Measurements from ENCODE around the gene NFX1.
"Not testable (repeated sequence)": the region's sequence is repeated elsewhere in the genome, so short reads cannot be mapped to it uniquely, and the experiment has no call there.

The NFX1 gene

DNA sequence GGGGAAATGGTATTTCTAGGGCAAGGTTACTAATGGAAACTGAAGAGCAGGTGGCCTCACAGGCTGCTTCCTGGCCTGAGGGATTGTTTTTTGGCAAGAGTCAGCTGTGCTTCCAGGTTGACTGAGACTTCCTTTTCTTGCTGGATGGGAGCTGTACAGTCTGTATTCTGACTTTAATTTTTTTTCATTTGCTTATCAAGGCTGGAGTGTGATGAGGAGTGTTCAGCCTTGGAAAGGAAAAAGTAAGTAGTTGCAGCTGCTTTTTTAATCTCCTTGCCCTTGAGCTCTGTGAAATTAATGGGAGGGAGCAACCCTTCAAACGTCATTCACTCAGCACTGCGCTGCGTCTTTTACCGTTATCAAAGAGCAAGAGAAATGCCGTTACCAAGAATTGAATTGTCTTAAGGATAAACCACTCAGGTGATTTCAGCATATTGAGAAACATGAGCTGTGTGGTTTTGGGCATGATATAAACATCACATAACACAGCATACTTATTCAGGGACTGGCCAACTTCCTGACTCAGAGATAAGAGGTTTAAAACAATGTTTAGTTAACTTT, 64.4 kb downstream of the NFX1 start:
- no peak for DNase-seq (ENCODE audit: low read depth in 2 of 2, low spot score in 1 of 2)

DNA sequence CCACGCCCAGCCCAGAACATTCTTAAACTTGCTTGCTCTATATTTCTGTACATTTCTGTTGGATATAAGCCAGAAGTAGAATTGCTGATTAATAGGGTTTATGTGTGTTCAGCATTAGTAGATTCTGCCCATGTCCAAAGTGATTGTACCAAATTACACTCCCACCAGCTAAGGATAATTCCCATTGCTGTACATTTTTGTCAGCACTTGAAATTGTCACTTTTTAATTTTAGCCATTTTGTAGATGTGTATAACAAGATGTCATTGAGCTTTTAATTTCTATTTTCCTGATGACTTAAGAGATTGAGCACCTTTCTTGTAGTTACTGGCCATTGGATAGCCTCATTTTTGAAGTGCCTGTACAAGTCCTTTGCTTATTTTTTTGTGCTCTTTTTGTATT, 65.6 kb downstream of the NFX1 start:
- DNase-seq (ENCODE audit: low read depth in 2 of 2, low spot score in 1 of 2): no peak

DNA sequence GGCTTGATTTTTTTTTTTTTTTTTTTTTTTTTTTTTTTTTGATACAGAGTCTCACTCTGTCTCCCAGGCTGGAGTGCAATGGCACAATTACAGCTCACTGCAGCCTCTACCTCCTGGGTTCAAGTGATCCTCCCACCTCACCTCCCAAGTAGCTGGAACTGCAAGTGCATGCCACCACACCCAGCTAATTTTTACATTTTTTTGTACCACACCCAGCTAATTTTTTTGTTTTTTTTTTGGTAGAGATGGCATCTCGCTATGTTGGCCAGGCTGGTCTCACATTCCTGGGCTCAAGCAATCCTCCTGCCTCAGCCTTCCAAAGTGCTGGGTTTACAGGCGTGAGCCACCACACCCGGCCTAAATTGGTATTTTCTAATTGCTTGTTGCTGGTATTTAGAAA, 68.3 kb downstream of the NFX1 start:
- not testable (repeated sequence) for DNase-seq (ENCODE audit: low read depth in 2 of 2, low spot score in 1 of 2)

DNA sequence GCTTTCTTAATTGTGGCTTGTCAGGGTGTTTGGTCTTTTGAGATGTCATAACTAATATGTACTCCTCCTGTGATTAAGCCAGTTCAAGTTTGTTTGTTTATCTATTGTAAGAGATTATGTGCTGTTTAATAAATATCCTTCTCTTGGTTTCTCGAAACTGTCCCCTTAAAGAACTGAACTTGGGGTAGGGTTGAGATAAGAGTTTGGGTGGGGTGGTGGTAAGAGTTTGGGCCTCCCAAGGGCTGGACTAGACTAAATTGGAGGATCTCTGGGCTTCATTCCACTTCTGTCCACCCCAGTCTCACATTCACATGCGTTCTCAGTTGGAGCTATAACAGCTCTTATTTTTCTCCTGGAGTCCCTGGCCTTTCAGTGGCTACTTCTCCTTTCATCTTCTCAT, 73.8 kb downstream of the NFX1 start:
- DNase-seq (ENCODE audit: low read depth in 2 of 2, low spot score in 1 of 2): no peak

DNA sequence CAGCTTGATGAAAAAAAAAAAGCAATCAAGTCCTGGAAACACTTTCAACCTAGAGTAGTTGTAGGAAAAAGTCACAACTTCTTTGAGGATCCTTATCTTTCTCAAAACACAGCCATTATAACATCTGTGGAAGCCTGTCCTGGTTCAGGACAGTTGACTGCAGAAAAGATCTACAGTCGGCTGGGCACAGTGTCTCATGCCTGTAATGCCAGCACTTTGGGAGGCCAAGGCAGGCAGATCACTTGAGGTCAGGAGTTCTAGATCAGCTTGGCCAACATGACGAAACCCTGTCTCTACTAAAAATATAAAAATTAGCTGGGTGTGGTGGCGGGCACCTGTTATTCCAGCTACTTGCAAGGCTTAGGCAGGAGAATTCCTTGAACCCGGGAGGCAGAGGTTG, 74.5 kb downstream of the NFX1 start:
- not testable (repeated sequence) for DNase-seq (ENCODE audit: low read depth in 2 of 2, low spot score in 1 of 2)

DNA sequence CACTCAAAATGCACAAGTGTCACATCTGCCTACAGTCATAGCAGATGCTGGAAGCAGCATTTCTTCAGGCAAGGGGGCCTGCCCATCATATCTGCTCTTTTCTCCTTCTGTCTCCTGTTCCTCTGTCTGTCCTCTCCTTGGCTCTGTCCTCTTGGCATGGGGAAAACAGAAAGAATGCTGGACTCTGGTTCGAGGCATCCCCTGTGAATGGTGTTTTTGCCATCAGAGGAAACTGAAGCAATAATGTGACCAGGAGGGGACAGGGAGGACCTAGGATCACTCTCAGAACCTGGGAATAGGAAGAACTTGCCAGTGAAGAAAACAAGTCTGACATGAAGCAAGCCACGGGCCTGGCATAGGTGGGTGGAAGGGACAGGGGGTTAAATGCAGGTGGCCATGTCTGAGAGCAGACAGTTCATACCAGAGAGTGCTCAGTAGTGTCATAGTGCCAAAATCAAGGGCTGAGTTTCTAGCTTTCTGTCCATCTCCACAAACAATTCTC, 76.7 kb downstream of the NFX1 start:
- DNase-seq (ENCODE audit: low read depth in 2 of 2, low spot score in 1 of 2): no peak

DNA sequence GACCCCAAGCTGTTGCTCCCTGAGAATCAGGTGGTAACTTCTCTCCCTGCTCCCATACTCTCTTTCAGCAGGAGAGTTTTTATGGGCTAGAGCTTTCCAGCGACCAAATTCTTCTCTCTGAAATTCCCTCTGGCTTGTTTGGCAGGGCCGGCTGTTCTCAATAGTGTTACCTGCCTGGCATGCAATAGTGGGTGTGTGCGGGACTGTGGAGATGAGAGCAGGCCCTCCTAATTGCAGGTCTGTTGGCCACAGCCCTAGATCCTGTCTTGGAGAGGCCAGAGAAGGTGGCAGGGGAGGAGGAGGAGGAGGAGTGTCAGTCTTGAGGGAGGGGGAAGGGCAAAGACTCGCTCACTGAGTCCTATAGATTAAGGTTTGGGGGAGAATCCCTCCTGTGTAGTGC, 82.6 kb downstream of the NFX1 start:
- DNase-seq (ENCODE audit: low read depth in 2 of 2, low spot score in 1 of 2): no peak

DNA sequence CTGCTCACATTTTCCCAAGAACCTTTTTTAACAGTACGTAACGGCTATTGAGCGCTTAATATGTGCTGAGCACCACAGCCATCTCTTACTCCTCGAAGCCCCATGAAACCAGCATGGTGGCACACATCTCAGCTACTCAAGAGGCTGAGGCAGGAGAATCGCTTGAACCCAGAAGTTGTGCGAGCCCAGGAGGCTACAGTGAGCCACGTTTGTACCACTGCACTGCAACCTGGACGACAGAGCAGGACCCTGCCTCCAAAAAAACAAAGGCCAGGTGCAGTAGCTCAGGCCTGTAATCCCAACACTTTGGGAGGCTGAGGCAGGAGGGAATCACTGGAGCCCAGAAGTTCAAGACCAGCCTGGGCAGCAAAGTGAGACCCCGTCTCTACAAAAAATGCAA, 83.9 kb downstream of the NFX1 start:
- DNase-seq (ENCODE audit: low read depth in 2 of 2, low spot score in 1 of 2): no peak

DNA sequence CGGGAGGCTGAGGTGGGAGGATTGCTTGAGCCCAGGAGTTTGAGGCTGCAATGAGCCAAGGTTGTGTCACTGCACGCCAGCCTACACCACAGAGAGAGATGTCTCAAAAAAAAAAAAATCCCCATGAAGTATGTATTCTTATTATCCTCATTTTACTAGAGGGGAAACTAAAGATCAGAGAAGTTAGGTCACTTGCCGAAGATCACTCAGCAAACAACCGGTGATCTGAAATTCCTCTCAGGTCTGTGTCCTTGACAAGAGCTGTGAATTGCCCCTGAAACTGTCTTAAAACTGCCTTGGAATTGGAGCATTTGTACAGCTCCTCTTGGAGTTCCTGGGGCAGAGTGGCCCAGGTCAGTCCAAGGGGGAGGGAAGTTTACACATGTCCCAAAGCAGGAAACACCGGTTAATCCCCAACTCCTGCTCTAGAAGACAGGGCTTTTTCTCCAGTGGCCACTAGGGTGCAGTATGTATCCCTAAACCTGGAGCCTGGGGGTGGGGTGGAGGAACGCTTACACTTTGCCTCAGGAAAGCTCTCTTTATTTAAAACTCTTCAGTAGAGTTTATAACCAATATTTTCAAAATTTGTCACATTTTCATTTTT, 84.4 kb downstream of the NFX1 start:
- peak; percentile 19 to 42 for DNase-seq (ENCODE audit: low read depth in 2 of 2, low spot score in 1 of 2)

DNA sequence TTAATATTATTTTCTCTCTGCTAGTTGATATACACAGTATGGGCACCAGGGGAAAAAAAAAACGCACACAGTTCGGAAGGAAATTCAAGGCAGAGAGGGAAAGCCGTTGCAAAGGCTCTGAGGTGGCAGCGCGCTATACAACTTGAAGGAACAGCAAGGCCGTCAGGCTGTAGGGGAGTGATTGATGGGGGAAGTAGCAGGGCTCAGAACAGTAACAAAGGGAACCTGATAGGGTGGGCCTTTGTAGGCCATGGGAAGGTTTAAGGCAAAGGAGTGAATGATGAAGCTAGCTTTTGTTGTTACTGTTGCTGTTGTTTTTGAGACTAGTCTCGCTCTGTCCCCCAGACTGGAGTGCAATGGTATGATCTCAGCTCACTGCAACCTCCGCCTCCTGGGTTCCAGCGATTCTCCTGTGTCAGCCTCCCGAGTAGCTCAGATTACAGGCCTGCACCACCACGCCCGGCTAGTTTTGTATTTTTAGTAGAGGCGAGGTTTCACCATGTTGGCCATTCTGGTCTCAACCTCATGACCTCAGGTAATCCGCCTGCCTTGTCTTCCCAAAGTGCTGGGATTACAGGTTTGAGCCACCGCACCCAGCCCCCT, 85.0 kb downstream of the NFX1 start:
- DNase-seq (ENCODE audit: low read depth in 2 of 2, low spot score in 1 of 2): no peak

DNA sequence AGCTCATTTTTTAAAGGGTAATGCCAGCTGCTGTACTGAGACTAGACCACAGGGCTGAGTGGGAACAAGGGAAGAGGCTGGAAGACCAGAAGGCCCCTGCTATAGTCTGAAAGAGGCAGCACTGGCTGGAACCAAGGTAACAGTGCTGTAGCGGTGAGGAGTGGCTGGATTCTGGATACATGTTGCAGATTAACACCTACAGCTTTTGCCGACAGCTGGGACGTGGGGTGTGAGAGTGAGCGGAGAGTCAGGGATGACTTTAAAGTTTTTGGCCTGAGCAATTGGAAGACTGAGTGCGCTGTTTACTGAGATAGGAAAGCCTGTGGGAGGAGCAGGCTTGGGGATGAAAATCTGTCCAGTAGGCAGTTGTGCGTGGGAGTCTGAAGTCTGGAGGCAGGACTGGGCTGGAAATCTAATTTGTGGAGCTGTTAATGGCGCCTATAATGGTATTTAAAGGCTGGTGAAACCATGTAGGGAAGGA, 85.6 kb downstream of the NFX1 start:
- DNase-seq (ENCODE audit: low read depth in 2 of 2, low spot score in 1 of 2): no peak

DNA sequence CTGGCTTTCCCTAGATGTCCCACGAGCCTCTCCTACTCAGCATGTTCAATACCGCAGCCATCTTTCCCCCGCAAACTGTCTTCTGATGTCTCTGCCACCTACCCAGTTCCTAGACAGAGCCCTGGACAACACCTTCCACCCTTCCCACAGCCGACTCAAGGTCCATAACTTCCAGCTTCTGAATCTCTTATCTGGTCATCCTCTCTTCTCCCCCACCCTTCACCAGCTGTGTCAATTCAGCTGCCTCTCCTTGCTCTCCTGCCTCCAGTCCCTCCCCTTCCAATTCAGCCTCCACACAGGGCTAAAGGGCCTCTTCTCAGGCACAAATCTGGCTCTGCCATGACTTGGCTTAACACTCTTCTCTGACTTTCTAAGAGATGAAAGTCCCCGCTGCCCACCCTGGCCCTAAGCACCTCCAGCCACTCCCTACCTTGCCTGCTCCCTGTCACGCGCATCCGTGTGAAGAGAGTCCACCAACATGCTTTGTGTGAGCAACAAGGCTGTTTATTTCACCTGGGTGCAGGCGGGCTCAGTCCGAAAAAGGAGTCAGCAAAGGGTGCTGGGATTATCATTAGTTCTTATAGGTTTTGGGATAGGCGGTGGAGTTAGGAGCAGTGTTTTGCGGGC, 86.9 kb downstream of the NFX1 start:
- no peak for DNase-seq (ENCODE audit: low read depth in 2 of 2, low spot score in 1 of 2)

DNA sequence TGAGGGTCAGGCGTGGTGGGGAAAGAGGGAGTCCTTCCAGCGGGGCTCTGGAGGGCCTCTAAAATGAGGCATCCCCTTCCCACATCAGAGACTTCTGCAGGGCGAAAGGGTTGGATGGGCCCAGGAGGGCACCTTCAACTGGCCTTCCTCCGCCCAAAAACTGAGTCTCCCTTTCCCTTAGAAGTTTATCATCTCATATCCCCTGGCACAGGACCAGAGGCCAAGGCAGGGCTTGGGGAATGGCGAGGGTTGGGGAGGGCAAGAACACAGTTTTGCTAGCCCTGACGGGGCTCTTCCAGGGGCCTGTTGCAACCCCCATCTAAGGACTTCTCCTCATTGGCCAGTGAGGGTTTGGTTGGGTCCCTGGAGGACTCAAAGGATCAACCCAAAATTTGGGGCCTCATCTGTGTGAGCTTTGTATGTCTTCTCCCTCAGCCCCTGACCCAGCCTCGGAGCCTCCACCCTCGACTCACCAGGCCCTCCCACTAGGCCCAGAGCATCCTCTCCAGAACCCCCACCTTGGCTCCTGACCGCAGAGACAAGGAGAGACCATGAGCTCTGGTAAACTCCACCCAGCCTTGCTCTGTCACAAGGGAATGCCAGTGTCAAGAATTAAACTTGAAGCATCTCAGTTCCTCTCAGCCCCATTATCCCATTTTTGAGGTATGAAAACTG, 87.9 kb downstream of the NFX1 start:
- no peak for DNase-seq (ENCODE audit: low read depth in 2 of 2, low spot score in 1 of 2)

DNA sequence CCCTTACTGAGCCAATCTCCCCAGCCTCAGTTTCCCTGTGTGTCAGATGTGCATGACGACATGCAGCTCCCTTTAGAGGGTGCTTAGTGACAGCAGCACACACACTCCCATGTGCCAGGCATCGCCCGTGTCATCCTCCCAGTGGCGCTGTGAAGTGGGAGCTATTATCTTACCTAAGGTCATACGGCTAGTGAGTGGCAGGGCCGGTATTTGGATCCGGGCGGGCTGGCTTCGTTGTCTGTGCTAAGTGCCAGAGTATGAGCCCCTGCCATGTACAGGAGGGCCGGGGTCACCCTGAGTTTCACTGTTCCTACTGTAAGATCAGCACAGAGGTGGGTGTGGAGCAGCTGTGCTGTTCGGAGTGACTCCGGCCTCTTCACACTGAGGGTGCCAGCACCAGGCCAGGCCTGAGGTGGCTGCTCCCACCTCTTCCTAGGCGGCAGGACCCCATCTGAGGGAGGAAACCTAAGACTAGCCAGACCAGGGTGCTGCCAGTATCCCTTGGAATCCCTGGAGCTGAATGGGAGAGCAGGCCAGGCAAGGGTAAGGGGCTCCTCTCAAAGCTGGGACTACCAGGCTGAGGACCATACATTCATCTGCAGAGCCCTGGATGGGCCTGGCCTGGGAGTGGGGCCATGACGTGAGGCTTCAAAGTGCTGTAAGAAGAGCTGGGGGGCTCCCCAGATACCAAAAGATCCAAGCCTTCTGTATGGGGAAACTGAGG, 89.5 kb downstream of the NFX1 start:
- no peak for DNase-seq (ENCODE audit: low read depth in 2 of 2, low spot score in 1 of 2)

DNA sequence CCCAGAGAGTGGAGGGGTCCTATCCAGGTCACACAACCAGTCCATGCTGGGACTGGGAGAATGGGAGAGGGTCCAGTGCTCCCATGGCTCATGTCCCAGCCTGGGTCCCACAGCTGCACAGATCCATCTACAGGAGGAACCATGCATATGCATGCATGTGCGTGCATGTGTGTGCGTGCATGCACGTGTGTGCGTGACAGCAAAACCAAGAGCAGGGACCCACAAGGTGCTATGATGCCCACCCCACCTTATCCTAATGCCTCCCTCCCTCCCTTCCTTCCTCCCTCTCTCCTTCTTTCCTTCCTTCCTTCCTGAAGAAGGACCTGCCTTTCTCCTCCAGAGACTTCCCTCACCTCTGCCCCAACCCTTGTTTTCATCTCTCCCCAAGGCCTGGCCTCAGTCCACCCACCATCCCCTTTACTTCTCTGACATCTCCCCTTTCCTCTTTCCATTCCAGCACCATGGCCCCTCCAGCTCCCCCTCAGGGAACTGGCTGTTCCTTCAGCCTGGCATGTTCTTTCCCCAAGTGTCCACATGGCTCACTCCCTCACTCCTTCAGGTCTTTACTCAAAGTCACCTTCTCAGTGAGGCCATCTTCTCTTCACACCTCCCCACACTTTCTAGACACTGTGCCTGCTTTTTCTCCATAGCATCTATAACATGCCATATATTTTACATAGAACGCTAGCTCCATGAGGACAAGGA, 90.2 kb downstream of the NFX1 start:
- DNase-seq (ENCODE audit: low read depth in 2 of 2, low spot score in 1 of 2): no peak

DNA sequence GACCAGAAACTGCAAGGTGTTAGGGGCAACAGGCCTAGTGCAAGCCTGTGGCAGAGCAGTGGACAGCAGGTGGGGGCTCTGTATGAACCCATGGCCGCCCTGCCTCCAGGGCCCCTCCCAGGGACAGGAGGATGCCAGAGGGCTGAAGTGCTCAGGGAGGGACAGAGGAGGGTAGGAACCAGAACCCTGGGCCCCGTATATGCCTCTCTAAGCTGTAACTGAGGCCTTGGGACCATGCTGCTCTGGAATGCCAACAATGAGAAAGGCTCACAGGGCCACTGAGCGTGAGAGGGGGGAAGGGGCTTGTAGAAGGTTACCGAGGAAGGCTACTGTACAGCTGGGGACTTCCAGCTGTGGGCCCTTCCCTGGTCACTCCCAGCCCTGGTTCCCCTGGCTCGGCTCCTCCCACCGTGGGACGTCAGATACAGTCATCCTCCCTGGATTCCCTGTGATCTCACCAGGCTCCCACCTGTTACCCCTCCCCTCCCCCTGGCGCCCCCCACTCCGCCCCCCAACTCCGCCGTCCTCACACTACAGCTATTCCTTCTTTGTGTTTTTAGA, 91.0 kb downstream of the NFX1 start:
- no peak for DNase-seq (ENCODE audit: low read depth in 2 of 2, low spot score in 1 of 2)

DNA sequence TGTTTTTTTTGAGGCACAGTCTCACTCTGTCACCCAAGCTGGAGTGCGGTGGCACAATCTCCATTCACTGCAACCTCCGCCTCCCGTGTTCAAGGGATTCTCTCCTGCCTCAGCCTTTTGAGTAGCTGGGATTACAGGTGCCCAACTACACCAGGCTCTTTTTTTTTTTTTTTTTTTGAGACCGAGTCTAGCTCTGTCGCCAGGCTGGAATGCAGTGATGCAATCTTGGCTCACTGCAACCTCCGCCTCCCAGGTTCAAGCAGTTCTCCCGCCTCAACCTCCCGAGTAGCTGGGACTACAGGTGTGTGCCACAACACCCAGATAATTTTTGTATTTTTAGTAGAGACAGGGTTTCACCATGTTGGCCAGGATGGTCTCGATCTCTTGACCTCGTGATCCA, 92.1 kb downstream of the NFX1 start:
- DNase-seq (ENCODE audit: low read depth in 2 of 2, low spot score in 1 of 2): not testable (repeated sequence)

DNA sequence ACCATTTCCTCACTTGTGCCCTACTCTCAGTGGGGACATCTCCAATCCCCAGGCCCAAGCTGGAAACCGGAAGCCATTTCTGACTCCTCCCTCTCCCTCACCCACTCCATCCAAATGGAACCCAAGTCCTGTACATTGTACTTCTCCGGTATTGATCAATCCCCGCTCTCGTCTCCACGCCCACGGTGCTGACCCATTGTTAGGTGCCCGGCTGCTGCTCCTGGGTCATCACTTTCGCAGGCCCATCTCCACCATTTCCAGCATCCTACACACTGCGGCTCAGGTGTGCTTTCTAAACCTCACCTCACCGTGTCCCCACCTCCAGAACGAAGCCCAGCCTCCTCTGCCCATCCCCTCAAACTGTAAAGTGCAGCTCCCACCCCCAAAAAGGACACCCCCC, 93.1 kb downstream of the NFX1 start:
- DNase-seq (ENCODE audit: low read depth in 2 of 2, low spot score in 1 of 2): not testable (repeated sequence)

DNA sequence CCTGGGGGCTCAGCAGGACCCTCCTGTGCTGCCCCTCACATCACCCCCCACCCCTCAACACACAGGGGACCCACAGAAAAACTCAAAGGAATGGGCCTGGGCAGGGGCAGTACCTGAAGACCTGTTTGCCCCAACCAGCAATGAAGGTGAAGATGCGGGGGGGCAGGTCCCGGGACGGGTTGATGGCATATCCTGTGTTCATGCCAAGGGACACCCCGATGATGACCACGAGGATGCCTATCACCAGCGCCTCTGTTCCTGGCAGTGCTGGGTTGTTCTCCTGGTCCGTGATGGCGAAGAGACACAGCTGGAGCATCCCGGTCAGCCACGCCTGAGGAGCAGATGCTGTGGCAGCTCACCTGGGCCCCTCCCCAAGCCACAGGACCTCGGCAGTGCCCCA, 95.2 kb downstream of the NFX1 start:
- not testable (repeated sequence) for DNase-seq (ENCODE audit: low read depth in 2 of 2, low spot score in 1 of 2)
